Ascending aorta (tissue), 2 donors: Measurements from ENCODE around the gene CAMK4. TPM values are rescaled to one million over a fixed set of nuclear protein-coding genes. Genes with fewer than 3 reads are reported as not detected.

Experiments used
- DNase-seq, 2 donors: peaks; one replicate each; pipeline ENCODE4 v3.0.0-alpha.2; 2019; ENCODE audit warnings: low spot score in 2 of 2
- H3K27ac ChIP-seq, 2 donors: fragments of 200-600 bp; sonication (generic); one replicate each; pipeline ENCODE4 v1.5.1; 2016 to 2017; ENCODE audit warnings: mild to moderate bottlenecking in 1 of 2
- H3K27me3 ChIP-seq: fragments of 200-600 bp; sonication (generic); one replicate; pipeline ENCODE4 v1.5.1; 2017
- H3K36me3 ChIP-seq, 2 donors: fragments of 200-600 bp; sonication (generic); one replicate each; pipeline ENCODE4 v1.5.1; 2016
- H3K4me1 ChIP-seq, 2 donors: fragments of 200-600 bp; sonication (generic); one replicate each; pipeline ENCODE4 v1.5.1; 2016 to 2017; ENCODE audit warnings: mild to moderate bottlenecking in 1 of 2
- H3K4me3 ChIP-seq, 2 donors: fragments of 200-600 bp; sonication (generic); one replicate each; pipeline ENCODE4 v1.5.1; 2016 to 2017; ENCODE audit warnings: mild to moderate bottlenecking in 1 of 2
- H3K9me3 ChIP-seq, 2 donors: fragments of 200-600 bp; sonication (generic); one replicate each; pipeline ENCODE4 v1.5.1; 2016
- CTCF ChIP-seq, 3 experiments: fragments of 200-600 bp in 2 of 3; fragments of 450-650 bp in 1 of 3; sonication (generic) in 2 of 3; IDR thresholded peaks; one replicate each; pipeline ENCODE4 v1.5.1; 2016 to 2019; ENCODE audit warnings: antibody characterized with exemption in 3 of 3, mild to moderate bottlenecking in 1 of 3, moderate library complexity in 1 of 3
- intact Hi-C: fragments of 100-400 bp; cut with DNase I; formaldehyde crosslinking; loops from one replicate; pipeline ENCODE4 v1.15.1; 2023
- total RNA-seq: library from RNA; depleted of rRNA; stranded (reverse); fragments of >200 nt; gene quantifications from one replicate; pipeline ENCODE4 v1.1.0, GENCODE V29; 2016

Gene CAMK4
- total RNA-seq, 1 donor from 2014 or later: under 0.01 TPM

- no peak for DNase-seq
- Histone ChIP-seq H3K36me3 (no peaks in the 10 kb centered on the region), H3K4me1 (no peaks in the 10 kb centered on the region), H3K4me3 (no peak overlapping the region), H3K27me3 (no peaks in the 10 kb centered on the region), H3K9me3 (no peaks in the 10 kb centered on the region), H3K27ac (no peak overlapping the region)
- intact Hi-C loops: no loop called here
- no peak for TF ChIP-seq CTCF (IDR thresholded peaks at IDR 0.05)
Observed at GRCh38 chr5:111280282-111280951, 56.2 kb downstream of the CAMK4 start.

GRCh38 chr5:111282798-111283197, 58.6 kb downstream of the CAMK4 start:
- H3K36me3 ChIP-seq: no peaks in the 10 kb centered on the region
- DNase-seq: no peak
- no peaks in the 10 kb centered on the region for H3K4me1 ChIP-seq
- H3K4me3 ChIP-seq: no peak overlapping the region
- intact Hi-C loops: no loop called here
- TF ChIP-seq CTCF (IDR thresholded peaks at IDR 0.05): no peak
- H3K9me3 ChIP-seq: no peaks in the 10 kb centered on the region
- H3K27ac ChIP-seq: no peak overlapping the region
- H3K27me3 ChIP-seq: no peaks in the 10 kb centered on the region

GRCh38 chr5:111284825-111285224, 60.6 kb downstream of the CAMK4 start:
- TF ChIP-seq CTCF (IDR thresholded peaks at IDR 0.05): no peak
- Histone ChIP-seq H3K27ac (no peak overlapping the region), H3K4me3 (no peak overlapping the region), H3K36me3 (no peaks in the 10 kb centered on the region), H3K9me3 (no peaks in the 10 kb centered on the region), H3K27me3 (no peaks in the 10 kb centered on the region), H3K4me1 (no peaks in the 10 kb centered on the region)
- DNase-seq: no peak
- intact Hi-C loops: no loop called here

- H3K4me1 ChIP-seq: no peaks in the 10 kb centered on the region
- no peaks in the 10 kb centered on the region for H3K36me3 ChIP-seq
- no peaks in the 10 kb centered on the region for H3K9me3 ChIP-seq
- DNase-seq: no peak
- intact Hi-C loops: no loop called here
- no peak overlapping the region for H3K4me3 ChIP-seq
- no peak overlapping the region for H3K27ac ChIP-seq
- TF ChIP-seq CTCF (IDR thresholded peaks at IDR 0.05): no peak
- H3K27me3 ChIP-seq: no peaks in the 10 kb centered on the region
Observed at GRCh38 chr5:111294551-111294950, 70.4 kb downstream of the CAMK4 start.

- no peak for TF ChIP-seq CTCF (IDR thresholded peaks at IDR 0.05)
Observed at GRCh38 chr5:111295649-111296048, 71.5 kb downstream of the CAMK4 start.

GRCh38 chr5:111296570-111296969, 72.4 kb downstream of the CAMK4 start:
- Histone ChIP-seq H3K9me3 (no peaks in the 10 kb centered on the region), H3K27ac (no peak overlapping the region), H3K27me3 (no peaks in the 10 kb centered on the region), H3K4me3 (no peak overlapping the region), H3K4me1 (no peaks in the 10 kb centered on the region), H3K36me3 (no peaks in the 10 kb centered on the region)
- TF ChIP-seq CTCF (IDR thresholded peaks at IDR 0.05): no peak
- DNase-seq: no peak
- intact Hi-C loops: no loop called here

More at GRCh38 chr5:111295649-111296048, 71.5 kb downstream of the CAMK4 start:
- Histone ChIP-seq H3K27me3 (no peaks in the 10 kb centered on the region), H3K4me1 (no peaks in the 10 kb centered on the region), H3K4me3 (no peak overlapping the region), H3K27ac (no peak overlapping the region), H3K9me3 (no peaks in the 10 kb centered on the region), H3K36me3 (no peaks in the 10 kb centered on the region)
- DNase-seq: no peak
- intact Hi-C loops: no loop called here
